Measurements from ENCODE around the gene STPG2.
"Not testable (repeated sequence)": the region's sequence is repeated elsewhere in the genome, so short reads cannot be mapped to it uniquely, and the experiment has no call there.

The STPG2 gene

DNA sequence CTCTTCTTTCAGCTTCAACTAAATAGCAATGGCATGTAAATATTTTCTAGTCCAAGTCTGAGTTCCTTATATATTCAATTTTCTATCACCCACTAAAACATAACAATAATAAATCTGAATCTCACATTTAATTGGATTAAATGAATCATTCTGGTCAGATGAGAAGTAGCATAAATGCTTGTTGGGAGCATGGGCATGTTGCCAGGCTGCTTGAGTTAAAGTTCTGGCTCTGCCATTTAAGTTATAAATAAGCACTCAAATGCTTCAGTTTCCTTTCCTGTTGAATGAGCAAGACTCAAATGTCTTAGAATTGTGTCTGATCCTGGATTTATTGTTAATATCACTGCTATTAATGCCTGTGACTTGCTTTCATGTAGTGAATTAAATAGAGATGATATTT, 496.3 kb downstream of the STPG2 start:
- H3K27me3 ChIP-seq (ENCODE audit: control insufficient read depth, insufficient read depth, low read length): no peaks in the 10 kb centered on the region
- H3K4me1 ChIP-seq (ENCODE audit: control insufficient read depth, insufficient read depth, low read length): no peaks in the 10 kb centered on the region
- H3K9ac ChIP-seq (ENCODE audit: low read length): no peak overlapping the region
- no peaks in the 10 kb centered on the region for H3K9me3 ChIP-seq (ENCODE audit: control insufficient read depth, low read length)
- no peaks in the 10 kb centered on the region for H3K36me3 ChIP-seq (ENCODE audit: control insufficient read depth, insufficient read depth, low read length)
- no peak overlapping the region for H3K4me3 ChIP-seq (ENCODE audit: low read length)

DNA sequence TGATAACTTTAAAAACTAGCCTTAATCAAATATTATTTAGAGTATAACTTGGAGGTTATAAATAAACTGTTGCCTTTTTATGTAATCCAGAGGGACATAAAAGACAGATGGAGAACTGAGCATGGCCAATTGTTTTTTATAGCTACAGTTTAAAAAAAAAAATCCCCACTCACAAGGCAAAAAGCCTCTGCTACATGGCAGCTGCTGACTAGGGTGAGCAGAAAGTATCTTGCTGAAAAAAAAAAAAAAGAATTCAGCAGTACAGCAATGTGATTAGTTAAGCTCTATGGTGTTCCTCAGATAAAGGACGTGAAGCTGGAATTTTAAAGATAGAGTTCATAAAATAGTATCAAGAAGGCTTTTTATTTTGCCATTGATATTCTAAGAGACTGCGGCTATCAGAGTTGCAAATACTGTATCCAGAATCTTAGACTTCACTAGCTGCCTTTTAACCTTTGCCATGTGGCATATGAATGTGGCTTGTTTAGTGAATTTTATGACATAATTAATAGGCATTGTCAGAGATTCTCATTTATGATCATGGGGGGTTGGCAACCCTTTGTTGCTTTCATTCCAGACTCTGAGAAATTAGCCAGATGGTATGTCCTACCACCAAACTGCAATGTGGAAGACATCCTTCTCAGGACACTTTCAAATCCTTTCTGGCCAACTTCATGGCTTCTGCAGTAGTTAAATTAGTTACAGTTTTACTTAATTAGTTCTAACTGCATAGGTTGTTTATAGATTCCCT, 498.0 kb downstream of the STPG2 start:
- H3K36me3 ChIP-seq (ENCODE audit: control insufficient read depth, insufficient read depth, low read length): no peaks in the 10 kb centered on the region
- H3K27me3 ChIP-seq (ENCODE audit: control insufficient read depth, insufficient read depth, low read length): no peaks in the 10 kb centered on the region

DNA sequence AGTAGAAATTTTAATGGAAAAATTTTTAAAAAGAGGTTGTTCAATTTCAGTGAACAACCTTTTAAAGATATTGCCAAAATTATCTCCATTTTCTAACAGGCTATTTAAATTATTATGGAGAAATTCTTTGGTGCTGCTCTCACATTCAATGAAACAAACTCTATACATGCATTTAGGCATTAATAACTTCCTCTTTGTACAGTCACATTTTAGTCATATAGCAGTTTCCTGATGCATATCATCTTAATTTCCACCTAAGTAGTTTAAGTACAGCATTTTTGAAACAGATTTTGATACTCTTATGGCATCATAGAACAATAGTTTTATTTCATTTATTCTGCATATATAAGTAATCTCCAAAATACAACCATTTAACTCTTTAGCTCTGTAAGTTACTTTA, 500.1 kb downstream of the STPG2 start:
- no peaks in the 10 kb centered on the region for H3K27me3 ChIP-seq (ENCODE audit: control insufficient read depth, insufficient read depth, low read length)
- H3K36me3 ChIP-seq (ENCODE audit: control insufficient read depth, insufficient read depth, low read length): no peaks in the 10 kb centered on the region
- no peak overlapping the region for H3K4me3 ChIP-seq (ENCODE audit: low read length)
- no peaks in the 10 kb centered on the region for H3K9me3 ChIP-seq (ENCODE audit: control insufficient read depth, low read length)
- no peak overlapping the region for H3K9ac ChIP-seq (ENCODE audit: low read length)
- H3K4me1 ChIP-seq (ENCODE audit: control insufficient read depth, insufficient read depth, low read length): no peaks in the 10 kb centered on the region

More for the DNA sequence above, 498.0 kb downstream of the STPG2 start:
- H3K9ac ChIP-seq (ENCODE audit: low read length): no peak overlapping the region
- H3K4me3 ChIP-seq (ENCODE audit: low read length): no peak overlapping the region
- H3K4me1 ChIP-seq (ENCODE audit: control insufficient read depth, insufficient read depth, low read length): no peaks in the 10 kb centered on the region
- H3K9me3 ChIP-seq (ENCODE audit: control insufficient read depth, low read length): no peaks in the 10 kb centered on the region

DNA sequence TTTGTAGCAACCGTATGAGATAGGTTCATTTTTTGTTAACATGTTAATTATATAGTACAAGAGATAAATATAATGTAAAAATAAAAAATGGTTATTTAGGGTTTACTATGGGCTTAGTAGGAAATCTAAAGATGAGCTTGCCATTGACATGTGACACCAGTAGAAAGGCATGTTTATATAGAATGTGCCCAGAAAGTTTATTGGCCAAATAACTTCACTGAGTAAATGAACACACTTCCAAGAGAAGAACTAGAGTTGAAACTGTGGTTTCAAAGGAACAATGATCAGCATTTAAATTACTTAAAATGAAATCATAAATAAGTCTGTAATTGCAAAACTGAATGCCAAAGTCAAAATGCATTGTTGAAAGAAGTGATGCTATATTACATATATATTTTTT, 503.3 kb downstream of the STPG2 start:
- Histone ChIP-seq H3K9me3 (ENCODE audit: control insufficient read depth, low read length) (no peaks in the 10 kb centered on the region), H3K4me1 (ENCODE audit: control insufficient read depth, insufficient read depth, low read length) (no peaks in the 10 kb centered on the region), H3K36me3 (ENCODE audit: control insufficient read depth, insufficient read depth, low read length) (no peaks in the 10 kb centered on the region), H3K27me3 (ENCODE audit: control insufficient read depth, insufficient read depth, low read length) (no peaks in the 10 kb centered on the region), H3K9ac (ENCODE audit: low read length) (no peak overlapping the region), H3K4me3 (ENCODE audit: low read length) (no peak overlapping the region)

DNA sequence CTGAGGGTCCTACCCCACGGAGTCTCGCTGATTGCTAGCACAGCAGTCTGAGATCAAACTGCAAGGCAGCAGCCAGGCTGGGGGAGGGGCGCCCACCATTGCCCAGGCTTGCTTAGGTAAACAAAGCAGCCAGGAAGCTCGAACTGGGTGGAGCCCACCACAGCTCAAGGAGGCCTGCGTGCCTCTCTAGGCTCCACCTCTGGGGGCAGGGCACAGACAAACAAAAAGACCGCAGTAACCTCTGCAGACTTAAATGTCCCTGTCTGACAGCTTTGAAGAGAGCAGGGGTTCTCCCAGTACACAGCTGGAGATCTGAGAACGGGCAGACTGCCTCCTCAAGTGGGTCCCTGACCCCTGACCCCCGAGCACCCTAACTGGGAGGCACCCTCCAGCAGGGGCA, 509.4 kb downstream of the STPG2 start:
- not testable (repeated sequence) for H3K27me3 ChIP-seq (ENCODE audit: control insufficient read depth, insufficient read depth, low read length); H3K9me3 ChIP-seq (ENCODE audit: control insufficient read depth, low read length); H3K36me3 ChIP-seq (ENCODE audit: control insufficient read depth, insufficient read depth, low read length); H3K4me1 ChIP-seq (ENCODE audit: control insufficient read depth, insufficient read depth, low read length); H3K9ac ChIP-seq (ENCODE audit: low read length); H3K4me3 ChIP-seq (ENCODE audit: low read length)

DNA sequence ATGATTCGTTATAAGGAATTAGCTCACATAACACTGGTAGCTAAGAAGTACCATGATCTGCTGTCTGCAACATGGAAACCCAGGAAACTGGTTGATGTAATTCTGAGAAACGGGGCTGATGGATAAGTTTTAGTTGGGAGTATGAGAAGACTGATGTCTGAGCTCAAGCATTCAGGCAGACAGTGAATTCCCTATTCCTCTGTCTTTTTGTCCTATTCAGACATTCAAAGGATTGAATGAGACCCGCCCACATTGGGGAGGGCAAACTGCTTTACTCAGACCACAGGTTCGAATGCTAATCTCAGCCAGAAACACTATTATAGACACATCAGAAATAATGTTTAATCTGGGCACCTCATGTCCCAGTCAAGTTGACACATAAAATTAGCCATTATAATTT, 515.5 kb downstream of the STPG2 start:
- no peaks in the 10 kb centered on the region for H3K27me3 ChIP-seq (ENCODE audit: control insufficient read depth, insufficient read depth, low read length)
- no peak overlapping the region for H3K4me3 ChIP-seq (ENCODE audit: low read length)
- H3K36me3 ChIP-seq (ENCODE audit: control insufficient read depth, insufficient read depth, low read length): no peaks in the 10 kb centered on the region
- H3K4me1 ChIP-seq (ENCODE audit: control insufficient read depth, insufficient read depth, low read length): no peaks in the 10 kb centered on the region
- no peak overlapping the region for H3K9ac ChIP-seq (ENCODE audit: low read length)
- H3K9me3 ChIP-seq (ENCODE audit: control insufficient read depth, low read length): no peaks in the 10 kb centered on the region

DNA sequence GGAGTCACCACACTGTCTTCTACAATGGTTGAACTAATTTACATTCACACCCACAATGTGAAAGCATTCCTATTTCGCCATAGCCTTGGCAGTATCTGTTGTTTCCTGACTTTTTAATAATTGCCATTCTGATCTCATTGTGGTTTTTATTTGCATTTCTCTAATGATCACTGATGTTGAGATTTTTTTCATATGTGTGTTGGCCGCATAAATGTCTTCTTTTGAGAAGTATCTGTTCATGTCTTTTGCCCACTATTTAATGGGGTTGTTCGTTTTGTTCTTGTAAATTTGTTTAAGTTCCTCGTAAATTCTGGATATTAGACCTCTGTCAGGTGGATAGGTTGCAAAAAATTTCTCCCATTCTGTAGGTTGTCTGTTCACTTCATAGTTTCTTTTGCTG, 519.1 kb downstream of the STPG2 start:
- Histone ChIP-seq H3K27me3 (ENCODE audit: control insufficient read depth, insufficient read depth, low read length) (no peaks in the 10 kb centered on the region), H3K9me3 (ENCODE audit: control insufficient read depth, low read length) (no peaks in the 10 kb centered on the region), H3K4me3 (ENCODE audit: low read length) (no peak overlapping the region), H3K9ac (ENCODE audit: low read length) (no peak overlapping the region), H3K4me1 (ENCODE audit: control insufficient read depth, insufficient read depth, low read length) (no peaks in the 10 kb centered on the region), H3K36me3 (ENCODE audit: control insufficient read depth, insufficient read depth, low read length) (no peaks in the 10 kb centered on the region)

DNA sequence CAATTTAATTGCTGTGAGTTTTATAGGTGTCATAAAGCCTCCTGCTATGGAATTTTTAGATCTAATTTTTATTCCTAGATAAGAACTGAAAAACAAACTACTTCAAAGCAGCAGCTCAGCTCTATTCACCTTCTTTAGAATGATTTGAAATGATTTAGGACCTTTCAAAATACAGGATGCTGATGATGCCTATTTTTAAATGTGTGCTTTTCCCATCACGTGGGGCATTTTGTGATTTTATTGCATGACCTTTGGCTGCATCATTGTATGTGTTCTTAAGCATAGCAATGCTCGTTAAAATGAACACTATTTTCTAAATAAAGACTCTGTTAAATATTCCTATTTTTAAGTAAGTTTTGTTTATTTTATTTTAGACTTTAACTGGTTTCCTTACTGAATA, 537.3 kb downstream of the STPG2 start:
- Histone ChIP-seq H3K9ac (ENCODE audit: low read length) (no peak overlapping the region), H3K9me3 (ENCODE audit: control insufficient read depth, low read length) (no peaks in the 10 kb centered on the region), H3K36me3 (ENCODE audit: control insufficient read depth, insufficient read depth, low read length) (no peaks in the 10 kb centered on the region), H3K4me1 (ENCODE audit: control insufficient read depth, insufficient read depth, low read length) (no peaks in the 10 kb centered on the region), H3K4me3 (ENCODE audit: low read length) (no peak overlapping the region), H3K27me3 (ENCODE audit: control insufficient read depth, insufficient read depth, low read length) (no peaks in the 10 kb centered on the region)

DNA sequence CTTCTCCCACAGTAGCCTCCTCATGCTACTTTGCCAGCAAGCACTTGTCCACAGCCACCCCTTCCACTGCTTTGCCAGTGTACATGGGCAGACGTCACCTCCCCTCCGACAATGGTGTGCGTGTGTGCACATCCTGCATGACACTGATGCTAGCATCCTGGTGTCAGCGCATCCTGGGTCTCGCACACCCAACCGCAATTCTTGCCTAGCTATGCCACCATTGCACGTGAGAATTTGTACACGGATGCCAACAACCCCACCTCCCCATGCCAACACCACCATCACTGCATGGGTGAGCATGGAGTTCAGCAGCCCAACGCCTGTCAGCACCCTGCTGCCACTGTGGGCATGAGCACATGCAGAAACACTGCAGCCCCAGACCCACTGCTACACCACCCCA, 550.0 kb downstream of the STPG2 start:
- no peak overlapping the region for H3K4me3 ChIP-seq (ENCODE audit: low read length)
- H3K4me1 ChIP-seq (ENCODE audit: control insufficient read depth, insufficient read depth, low read length): no peaks in the 10 kb centered on the region

DNA sequence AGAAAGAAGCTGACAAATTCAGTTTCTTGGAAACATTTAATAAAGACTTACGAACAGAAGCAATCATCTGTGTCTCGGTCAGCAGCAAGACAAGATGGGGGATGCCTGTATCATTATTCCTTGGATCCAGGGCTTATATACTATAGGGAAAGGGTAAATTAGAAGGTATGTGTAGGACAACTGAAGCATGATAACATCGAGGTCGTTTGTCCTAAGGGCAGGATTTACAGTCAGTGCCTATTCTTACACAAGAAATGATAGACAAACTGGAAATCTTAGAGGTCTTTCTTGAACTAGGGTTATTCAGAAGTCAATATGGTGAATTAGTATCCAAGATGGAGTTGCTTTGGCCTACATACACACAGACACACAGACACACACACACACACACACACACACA, 553.0 kb downstream of the STPG2 start:
- Histone ChIP-seq H3K27me3 (ENCODE audit: control insufficient read depth, insufficient read depth, low read length) (no peaks in the 10 kb centered on the region), H3K9me3 (ENCODE audit: control insufficient read depth, low read length) (no peaks in the 10 kb centered on the region), H3K4me3 (ENCODE audit: low read length) (no peak overlapping the region), H3K36me3 (ENCODE audit: control insufficient read depth, insufficient read depth, low read length) (no peaks in the 10 kb centered on the region), H3K9ac (ENCODE audit: low read length) (no peak overlapping the region), H3K4me1 (ENCODE audit: control insufficient read depth, insufficient read depth, low read length) (no peaks in the 10 kb centered on the region)

More for the DNA sequence above, 550.0 kb downstream of the STPG2 start:
- Histone ChIP-seq H3K36me3 (ENCODE audit: control insufficient read depth, insufficient read depth, low read length) (no peaks in the 10 kb centered on the region), H3K9me3 (ENCODE audit: control insufficient read depth, low read length) (no peaks in the 10 kb centered on the region), H3K9ac (ENCODE audit: low read length) (no peak overlapping the region), H3K27me3 (ENCODE audit: control insufficient read depth, insufficient read depth, low read length) (no peaks in the 10 kb centered on the region)

DNA sequence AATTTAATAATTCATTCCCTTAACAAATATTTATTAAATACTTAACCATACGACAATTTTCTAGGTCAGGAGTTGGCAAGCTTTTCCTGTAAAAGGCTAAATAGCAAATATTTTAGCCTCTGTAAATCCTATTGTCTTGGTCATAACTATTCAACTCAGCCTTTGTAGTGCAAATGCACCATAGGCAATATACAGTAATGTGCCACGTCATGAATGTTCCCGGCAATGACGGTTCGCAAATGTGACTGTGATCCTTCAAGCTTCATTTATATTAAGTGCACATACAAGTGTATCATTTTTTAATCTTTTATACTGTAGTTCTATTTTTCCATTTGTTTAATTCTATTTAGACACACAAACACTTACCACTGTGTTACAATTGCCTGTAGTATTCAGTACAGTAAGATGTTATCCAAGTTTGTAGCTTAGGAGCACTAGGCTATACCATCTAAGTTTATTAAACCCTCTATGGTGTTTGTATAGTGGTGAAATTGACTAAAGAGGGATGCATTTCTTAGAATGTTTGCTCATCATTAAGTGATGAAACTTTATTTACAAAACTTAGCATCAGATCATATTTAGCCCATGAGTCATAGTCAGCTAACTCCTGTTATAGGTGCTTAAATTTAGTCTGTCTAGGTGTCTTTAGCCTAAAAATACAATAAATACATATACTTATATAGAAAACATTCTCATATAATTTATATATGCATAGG, 553.6 kb downstream of the STPG2 start:
- H3K9ac ChIP-seq (ENCODE audit: low read length): no peak overlapping the region
- H3K36me3 ChIP-seq (ENCODE audit: control insufficient read depth, insufficient read depth, low read length): no peaks in the 10 kb centered on the region
- H3K9me3 ChIP-seq (ENCODE audit: control insufficient read depth, low read length): no peaks in the 10 kb centered on the region
- H3K4me3 ChIP-seq (ENCODE audit: low read length): no peak overlapping the region
- H3K27me3 ChIP-seq (ENCODE audit: control insufficient read depth, insufficient read depth, low read length): no peaks in the 10 kb centered on the region
- H3K4me1 ChIP-seq (ENCODE audit: control insufficient read depth, insufficient read depth, low read length): no peaks in the 10 kb centered on the region

DNA sequence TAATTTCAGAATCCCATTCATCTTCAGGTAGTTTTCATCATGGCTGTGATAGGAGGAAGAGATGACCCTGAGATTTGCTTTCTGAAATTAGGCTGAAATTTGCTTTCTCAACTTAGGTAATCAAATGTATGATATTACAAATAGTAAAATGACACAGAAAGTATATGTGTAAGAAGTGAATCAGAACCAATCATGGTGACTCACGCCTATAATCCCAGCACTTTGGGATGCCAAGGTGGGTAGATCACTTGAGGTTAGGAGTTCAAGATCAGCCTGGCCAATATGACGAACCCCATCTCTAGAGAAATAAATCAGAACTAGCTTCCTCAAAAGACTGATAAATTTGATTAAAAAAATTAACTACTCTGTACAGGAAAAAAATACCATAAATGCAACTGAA, 555.4 kb downstream of the STPG2 start:
- Histone ChIP-seq H3K9ac (ENCODE audit: low read length) (no peak overlapping the region), H3K4me1 (ENCODE audit: control insufficient read depth, insufficient read depth, low read length) (no peaks in the 10 kb centered on the region), H3K9me3 (ENCODE audit: control insufficient read depth, low read length) (no peaks in the 10 kb centered on the region), H3K4me3 (ENCODE audit: low read length) (no peak overlapping the region), H3K36me3 (ENCODE audit: control insufficient read depth, insufficient read depth, low read length) (no peaks in the 10 kb centered on the region), H3K27me3 (ENCODE audit: control insufficient read depth, insufficient read depth, low read length) (no peaks in the 10 kb centered on the region)
